Trophoblast cell (in vitro differentiated cells and primary cell): ENCODE data around the gene ATAT1.

ENCODE experiments used
- DNase-seq, 2 donors: peaks; one replicate each; pipeline ENCODE4 v3.0.0-alpha.2; 2016
- H2AFZ ChIP-seq: 2 replicates; pipeline ENCODE4 v1.6.1; 2013; ENCODE audit warnings: low read length, moderate library complexity, mild to moderate bottlenecking; ENCODE audit not compliant: insufficient read depth, poor library complexity
- H2AK5ac ChIP-seq: 2 replicates; pipeline ENCODE4 v1.6.1; 2013; ENCODE audit warnings: mild to moderate bottlenecking, low read length
- H2BK120ac ChIP-seq: 2 replicates; pipeline ENCODE4 v1.6.1; 2013; ENCODE audit warnings: low read length, mild to moderate bottlenecking, moderate library complexity; ENCODE audit not compliant: insufficient read depth, poor library complexity
- H2BK12ac ChIP-seq: 2 replicates; pipeline ENCODE4 v1.6.1; 2013; ENCODE audit warnings: mild to moderate bottlenecking, low read length, moderate library complexity
- H2BK5ac ChIP-seq: 2 replicates; pipeline ENCODE4 v1.6.1; 2013; ENCODE audit warnings: low read length, low read depth, moderate library complexity, mild to moderate bottlenecking; ENCODE audit not compliant: poor library complexity
- H3K14ac ChIP-seq: 2 replicates; pipeline ENCODE4 v1.6.1; 2013; ENCODE audit warnings: mild to moderate bottlenecking, low read length
- H3K18ac ChIP-seq: 2 replicates; pipeline ENCODE4 v1.6.1; 2013; ENCODE audit warnings: mild to moderate bottlenecking, low read length
- H3K23ac ChIP-seq: 2 replicates; pipeline ENCODE4 v1.6.1; 2013; ENCODE audit warnings: low read length
- H3K27ac ChIP-seq: 2 replicates; pipeline ENCODE4 v1.5.1; 2013; ENCODE audit warnings: low read depth, mild to moderate bottlenecking, inconsistent platforms, low read length, moderate library complexity
- H3K27me3 ChIP-seq: 2 replicates; pipeline ENCODE4 v1.6.1; 2013; ENCODE audit warnings: inconsistent platforms, mild to moderate bottlenecking, low read length, moderate library complexity; ENCODE audit not compliant: insufficient read depth
- H3K36me3 ChIP-seq, 2 experiments: 1 replicate in 1 of 2; 2 replicates in 1 of 2; pipeline ENCODE4 v1.6.1; 2013; ENCODE audit warnings: low read length in 2 of 2, mild to moderate bottlenecking in 2 of 2, moderate library complexity in 1 of 2; ENCODE audit not compliant: insufficient read depth in 2 of 2, control insufficient read depth in 1 of 2
- H3K4ac ChIP-seq: 2 replicates; pipeline ENCODE4 v1.6.1; 2013; ENCODE audit warnings: low read depth, mild to moderate bottlenecking, low read length, moderate library complexity
- H3K4me1 ChIP-seq, 2 experiments: 1 replicate in 1 of 2; 2 replicates in 1 of 2; pipeline ENCODE4 v1.6.1; 2013; ENCODE audit warnings: low read length in 2 of 2, mild to moderate bottlenecking in 2 of 2, moderate library complexity in 1 of 2; ENCODE audit not compliant: insufficient read depth in 2 of 2, control insufficient read depth in 1 of 2
- H3K4me2 ChIP-seq: 2 replicates; pipeline ENCODE4 v1.6.1; 2013; ENCODE audit warnings: inconsistent platforms, mild to moderate bottlenecking, low read length, moderate library complexity
- H3K4me3 ChIP-seq: 2 replicates; pipeline ENCODE4 v1.5.1; 2013; ENCODE audit warnings: mild to moderate bottlenecking, low read depth, low read length, inconsistent platforms
- H3K79me1 ChIP-seq: one replicate; pipeline ENCODE4 v1.6.1; 2013; ENCODE audit warnings: low read length
- H3K79me2 ChIP-seq: 2 replicates; pipeline ENCODE4 v1.6.1; 2013; ENCODE audit warnings: low read length, mild to moderate bottlenecking; ENCODE audit not compliant: control insufficient read depth, insufficient read depth, poor library complexity
- H3K9ac ChIP-seq: 2 replicates; pipeline ENCODE4 v1.6.1; 2013; ENCODE audit warnings: mild to moderate bottlenecking, low read length
- H3K9me3 ChIP-seq: 2 replicates; pipeline ENCODE4 v1.6.1; 2013; ENCODE audit warnings: low read depth, mild to moderate bottlenecking, control low read depth, inconsistent platforms, low read length; ENCODE audit not compliant: insufficient read depth
- H4K12ac ChIP-seq: 2 replicates; pipeline ENCODE4 v1.6.1; 2013; ENCODE audit warnings: low read depth, mild to moderate bottlenecking, low read length, moderate library complexity
- H4K8ac ChIP-seq: 2 replicates; pipeline ENCODE4 v1.6.1; 2013; ENCODE audit warnings: low read depth, mild to moderate bottlenecking, low read length, moderate library complexity
- H4K91ac ChIP-seq: one replicate; pipeline ENCODE4 v1.6.1; 2013; ENCODE audit warnings: low read depth, mild to moderate bottlenecking, low read length, moderate library complexity
- WGBS: extraction: QIAGEN DNeasy Blood & Tissue Kit; methylation state at CpG from one replicate; pipeline ENCODE4 v1.1.7; 2013; ENCODE audit warnings: missing lambda C conversion rate; ENCODE audit not compliant: insufficient read length, insufficient coverage; ENCODE audit errors: extremely low coverage; 5-methylcytosine and 5-hydroxymethylcytosine counted together

ATAT1 gene

GRCh38 chr6:30611856-30612194 is 14.8 kb upstream of the ATAT1 start:
- Histone ChIP-seq H3K4ac (no peak overlapping the region), H4K12ac (no peak overlapping the region), H3K79me1 (peaks cover 10% of the 10 kb centered on the region), H3K4me3 (no peak overlapping the region), H3K14ac (no peak overlapping the region), H3K4me1 (peaks cover 0 to 3% of the 10 kb centered on the region in 2 experiments), H3K36me3 (peaks cover 18 to 39% of the 10 kb centered on the region in 2 experiments), H3K9ac (no peak overlapping the region), H2AK5ac (no peak overlapping the region), H2BK12ac (no peak overlapping the region), H3K79me2 (peaks cover 10% of the 10 kb centered on the region), H2BK120ac (no peak overlapping the region), H3K23ac (no peak overlapping the region), H3K27ac (no peak overlapping the region), H3K27me3 (no peaks in the 10 kb centered on the region), H3K4me2 (no peak overlapping the region), H3K9me3 (no peaks in the 10 kb centered on the region), H2BK5ac (no peak overlapping the region), H3K18ac (no peak overlapping the region), H2AFZ (no peak overlapping the region), H4K91ac (no peak overlapping the region), H4K8ac (no peak overlapping the region)
- no peak for DNase-seq
- no CpG with 5 or more reads among the region's 2 CpGs for WGBS

DNA sequence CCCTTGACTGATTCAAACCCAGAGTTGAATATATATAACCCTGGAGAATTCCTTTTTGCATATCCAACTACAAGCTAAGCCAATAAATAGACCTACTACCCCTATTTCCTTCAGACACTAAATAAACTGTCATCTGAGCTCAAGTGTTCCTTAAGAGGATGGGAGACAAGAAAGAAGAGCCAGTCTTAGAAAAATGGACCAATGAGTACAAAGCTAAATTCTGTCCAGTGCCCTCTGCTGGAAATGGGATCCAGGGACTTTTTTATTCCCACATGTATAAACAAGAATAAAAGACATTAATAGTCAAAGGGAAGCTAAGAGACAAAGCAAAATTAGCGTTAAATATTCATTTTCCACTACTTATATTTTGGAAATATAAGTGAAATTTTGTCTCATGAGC is 14.5 kb upstream of the ATAT1 start:
- Histone ChIP-seq H3K4me1 (peaks cover 0 to 3% of the 10 kb centered on the region in 2 experiments), H2BK120ac (no peak overlapping the region), H2AFZ (no peak overlapping the region), H3K18ac (no peak overlapping the region), H3K79me1 (peaks cover 12% of the 10 kb centered on the region), H3K4ac (no peak overlapping the region), H3K27me3 (no peaks in the 10 kb centered on the region), H4K12ac (no peak overlapping the region), H4K91ac (no peak overlapping the region), H3K79me2 (peaks cover 12% of the 10 kb centered on the region), H3K23ac (no peak overlapping the region), H3K4me2 (no peak overlapping the region), H2BK5ac (no peak overlapping the region), H3K36me3 (peaks cover 18 to 39% of the 10 kb centered on the region in 2 experiments), H3K27ac (no peak overlapping the region), H3K9ac (no peak overlapping the region), H3K14ac (no peak overlapping the region), H4K8ac (no peak overlapping the region), H2AK5ac (no peak overlapping the region), H3K9me3 (no peaks in the 10 kb centered on the region), H3K4me3 (no peak overlapping the region), H2BK12ac (no peak overlapping the region)
- no peak for DNase-seq
- no CpG with 5 or more reads among the region's 1 CpG for WGBS

GRCh38 chr6:30612687-30613248 is 13.9 kb upstream of the ATAT1 start:
- no peak for DNase-seq
- Histone ChIP-seq H4K12ac (no peak overlapping the region), H3K27me3 (no peaks in the 10 kb centered on the region), H3K4me3 (no peak overlapping the region), H2AFZ (no peak overlapping the region), H3K14ac (no peak overlapping the region), H2BK120ac (no peak overlapping the region), H3K27ac (no peak overlapping the region), H4K91ac (no peak overlapping the region), H3K4me1 (peaks cover 0 to 3% of the 10 kb centered on the region in 2 experiments), H3K79me2 (peaks cover 12% of the 10 kb centered on the region), H3K18ac (no peak overlapping the region), H3K4ac (no peak overlapping the region), H4K8ac (no peak overlapping the region), H3K4me2 (no peak overlapping the region), H2BK5ac (no peak overlapping the region), H3K9ac (no peak overlapping the region), H3K9me3 (no peaks in the 10 kb centered on the region), H3K79me1 (peaks cover 14% of the 10 kb centered on the region), H2AK5ac (no peak overlapping the region), H3K36me3 (peaks cover 18 to 37% of the 10 kb centered on the region in 2 experiments), H2BK12ac (no peak overlapping the region), H3K23ac (no peak overlapping the region)
- WGBS, result no CpG with 5 or more reads among the region's 6 CpGs

DNA sequence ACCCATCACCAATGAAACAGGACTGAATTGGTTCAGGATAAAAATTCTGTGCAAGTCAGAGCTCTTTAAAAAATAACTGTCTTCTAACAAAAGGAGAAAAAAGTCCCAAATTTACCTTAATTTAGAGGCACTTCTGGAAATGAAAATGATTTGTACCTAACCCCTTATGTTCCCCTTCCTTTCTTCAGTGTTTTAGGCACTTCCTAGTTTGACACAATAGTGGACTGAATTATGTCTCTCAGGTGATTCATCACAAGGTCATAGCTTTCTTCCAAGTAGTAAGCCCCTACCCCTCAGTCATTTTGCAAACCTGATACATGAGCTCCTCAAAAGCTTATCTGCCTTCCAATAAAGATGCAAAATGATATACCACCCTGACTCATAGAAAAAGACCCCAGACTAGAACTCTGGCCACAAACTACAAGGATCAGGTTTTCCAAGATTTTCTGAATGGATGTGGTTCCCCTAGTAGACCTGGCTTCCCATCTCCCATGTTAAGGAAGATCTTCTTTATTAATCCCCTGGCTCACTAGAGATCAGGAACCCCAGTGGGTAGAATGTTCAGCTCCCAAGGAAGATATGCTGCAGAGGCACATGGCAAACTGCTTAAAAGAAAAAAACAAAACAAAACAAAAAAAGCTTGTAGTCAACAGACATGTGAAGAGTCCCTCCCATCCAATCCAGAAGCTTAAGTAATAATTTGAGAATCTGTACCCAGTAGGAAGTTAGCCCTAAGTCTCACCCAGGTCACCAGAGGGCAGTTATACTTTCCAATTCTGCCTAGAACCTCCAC is 13.2 kb upstream of the ATAT1 start:
- Histone ChIP-seq H3K4ac (no peak overlapping the region), H2AFZ (no peak overlapping the region), H3K27ac (no peak overlapping the region), H3K79me1 (peaks cover 16% of the 10 kb centered on the region), H2BK120ac (no peak overlapping the region), H3K18ac (no peak overlapping the region), H3K4me3 (no peak overlapping the region), H4K8ac (no peak overlapping the region), H3K36me3 (peaks cover 12 to 31% of the 10 kb centered on the region in 2 experiments), H3K4me2 (no peak overlapping the region), H3K23ac (no peak overlapping the region), H4K91ac (no peak overlapping the region), H4K12ac (no peak overlapping the region), H3K9ac (no peak overlapping the region), H3K27me3 (no peaks in the 10 kb centered on the region), H3K4me1 (peaks cover 1 to 5% of the 10 kb centered on the region in 2 experiments), H3K14ac (no peak overlapping the region), H2BK5ac (no peak overlapping the region), H2AK5ac (no peak overlapping the region), H3K9me3 (no peaks in the 10 kb centered on the region), H3K79me2 (peaks cover 13% of the 10 kb centered on the region), H2BK12ac (no peak overlapping the region)
- DNase-seq, result no peak
